GM19043 (cell line): ENCODE data around the gene GEMIN2.
"Not testable (repeated sequence)": the region's sequence is repeated elsewhere in the genome, so short reads cannot be mapped to it uniquely, and the experiment has no call there.

Source experiments
- ATAC-seq: cut with Tn5 transposase; IDR thresholded peaks from one replicate; pipeline ENCODE4 v1.9.1; 2021; ENCODE audit warnings: low read depth; ENCODE audit not compliant: unreplicated experiment

The GEMIN2 gene

DNA sequence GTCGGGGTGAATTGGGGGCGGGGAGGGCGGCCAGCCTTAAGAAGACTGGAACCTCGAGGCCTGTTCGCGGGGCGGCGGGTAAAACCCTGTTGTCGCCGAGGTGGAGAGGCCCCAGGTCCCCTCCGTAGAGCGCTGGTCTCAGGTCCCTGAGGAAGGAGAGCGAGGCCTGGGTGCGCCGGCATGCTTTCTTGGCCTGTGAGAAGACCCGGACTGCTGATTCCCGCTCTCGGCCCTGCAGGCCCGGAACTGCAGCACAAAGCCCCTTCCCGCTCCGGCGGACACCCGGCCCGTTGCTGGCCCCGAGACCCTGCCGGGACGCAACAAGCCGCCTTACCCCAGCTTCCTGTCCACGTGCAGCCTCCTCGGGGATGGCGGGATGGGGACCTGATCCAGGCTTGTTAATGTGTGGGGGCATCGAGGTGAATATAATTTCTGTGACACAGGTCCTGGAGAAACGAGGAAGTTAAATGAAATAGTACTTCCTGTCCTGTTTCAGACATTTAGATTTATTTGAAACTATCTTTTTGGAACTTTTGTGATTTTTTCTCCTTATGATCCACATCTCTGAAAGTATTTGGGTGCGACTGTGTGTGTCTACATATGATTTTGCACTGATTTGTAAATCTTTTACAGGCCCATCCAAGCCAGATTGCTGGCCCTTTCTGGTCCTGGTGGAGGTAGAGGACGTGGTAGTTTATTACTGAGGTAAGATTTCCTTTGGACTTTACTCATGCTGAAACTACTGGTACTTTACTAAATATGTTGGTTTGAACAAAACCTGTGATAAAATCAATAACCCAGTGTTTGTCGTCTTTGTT is 61.5 kb downstream of the GEMIN2 start:
- no peak for ATAC-seq

DNA sequence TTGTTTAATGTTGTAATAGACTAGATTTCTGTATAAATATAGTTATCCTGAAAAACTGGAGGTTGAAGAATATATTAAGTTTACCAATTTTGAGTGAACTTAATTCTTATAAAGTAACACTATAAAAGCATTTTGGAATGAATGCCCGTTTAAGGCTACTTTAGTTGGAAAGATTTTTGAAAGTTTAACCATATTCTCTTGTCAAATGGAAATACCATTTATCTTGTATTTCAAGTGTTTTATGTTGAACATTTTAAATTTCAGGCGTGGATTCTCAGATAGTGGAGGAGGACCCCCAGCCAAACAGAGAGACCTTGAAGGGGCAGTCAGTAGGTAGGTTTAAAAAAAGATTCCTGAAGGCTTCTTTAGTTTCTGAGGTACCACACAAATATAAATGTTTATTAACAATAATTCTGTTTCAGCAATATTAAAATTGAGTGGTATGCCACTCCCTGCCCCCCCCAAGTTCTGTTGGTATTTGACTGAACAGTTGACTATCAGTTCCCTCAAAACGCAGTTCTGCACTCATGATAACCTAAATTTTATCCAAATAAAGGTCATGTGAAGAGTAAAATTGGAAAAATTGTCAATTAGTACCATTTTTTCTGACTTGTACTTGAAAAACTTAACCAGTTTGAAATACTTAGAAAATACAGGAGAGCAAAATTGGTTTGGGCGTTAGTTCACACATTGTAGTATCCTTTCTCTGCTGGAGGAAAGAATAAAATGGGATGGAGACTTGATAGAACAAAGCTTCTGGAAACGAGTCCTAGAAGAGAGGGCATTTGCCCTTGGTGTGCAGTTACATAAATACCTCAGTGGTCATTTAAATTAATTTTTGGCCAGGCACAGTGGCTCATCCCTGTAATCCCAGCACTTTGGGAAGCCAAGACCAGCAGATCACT is 62.4 kb downstream of the GEMIN2 start:
- no peak for ATAC-seq

DNA sequence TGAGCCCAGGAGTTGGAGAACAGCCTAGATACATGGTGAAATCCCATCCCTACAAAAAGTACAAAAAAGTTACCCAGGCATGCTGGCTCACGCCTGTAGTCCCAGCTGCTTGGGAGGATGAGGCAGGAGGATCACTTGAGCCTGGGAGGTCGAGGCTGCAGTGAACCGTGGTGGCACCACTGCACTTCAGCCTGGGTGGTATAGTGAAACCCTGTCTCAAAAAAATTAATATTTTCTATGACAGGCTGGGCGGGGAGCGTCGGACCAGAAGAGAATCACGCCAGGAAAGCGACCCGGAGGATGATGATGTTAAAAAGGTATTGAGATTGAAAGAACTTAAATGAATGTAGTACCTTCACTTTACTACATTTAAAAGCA is 63.0 kb downstream of the GEMIN2 start:
- ATAC-seq: no peak

DNA sequence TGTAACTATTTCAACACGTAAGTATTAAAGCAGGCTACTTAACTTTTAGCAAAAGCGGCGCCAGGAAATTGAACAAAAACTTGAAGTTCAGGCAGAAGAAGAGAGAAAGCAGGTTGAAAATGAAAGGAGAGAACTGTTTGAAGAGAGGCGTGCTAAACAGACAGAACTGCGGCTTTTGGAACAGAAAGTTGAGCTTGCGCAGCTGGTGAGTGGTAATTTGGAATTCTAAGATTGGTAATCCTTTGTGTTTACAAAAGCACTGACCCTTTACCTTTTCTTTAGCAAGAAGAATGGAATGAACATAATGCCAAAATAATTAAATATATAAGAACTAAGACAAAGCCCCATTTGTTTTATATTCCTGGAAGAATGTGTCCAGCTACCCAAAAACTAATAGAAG is 64.9 kb downstream of the GEMIN2 start:
- no peak for ATAC-seq

DNA sequence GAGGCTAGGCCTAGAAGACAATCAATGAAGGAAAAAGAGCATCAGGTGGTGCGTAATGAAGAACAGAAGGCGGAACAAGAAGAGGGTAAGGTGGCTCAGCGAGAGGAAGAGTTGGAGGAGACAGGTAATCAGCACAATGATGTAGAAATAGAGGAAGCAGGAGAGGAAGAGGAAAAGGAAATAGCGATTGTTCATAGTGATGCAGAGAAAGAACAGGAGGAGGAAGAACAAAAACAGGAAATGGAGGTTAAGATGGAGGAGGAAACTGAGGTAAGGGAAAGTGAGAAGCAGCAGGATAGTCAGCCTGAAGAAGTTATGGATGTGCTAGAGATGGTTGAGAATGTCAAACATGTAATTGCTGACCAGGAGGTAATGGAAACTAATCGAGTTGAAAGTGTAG is 66.4 kb downstream of the GEMIN2 start:
- no peak for ATAC-seq

DNA sequence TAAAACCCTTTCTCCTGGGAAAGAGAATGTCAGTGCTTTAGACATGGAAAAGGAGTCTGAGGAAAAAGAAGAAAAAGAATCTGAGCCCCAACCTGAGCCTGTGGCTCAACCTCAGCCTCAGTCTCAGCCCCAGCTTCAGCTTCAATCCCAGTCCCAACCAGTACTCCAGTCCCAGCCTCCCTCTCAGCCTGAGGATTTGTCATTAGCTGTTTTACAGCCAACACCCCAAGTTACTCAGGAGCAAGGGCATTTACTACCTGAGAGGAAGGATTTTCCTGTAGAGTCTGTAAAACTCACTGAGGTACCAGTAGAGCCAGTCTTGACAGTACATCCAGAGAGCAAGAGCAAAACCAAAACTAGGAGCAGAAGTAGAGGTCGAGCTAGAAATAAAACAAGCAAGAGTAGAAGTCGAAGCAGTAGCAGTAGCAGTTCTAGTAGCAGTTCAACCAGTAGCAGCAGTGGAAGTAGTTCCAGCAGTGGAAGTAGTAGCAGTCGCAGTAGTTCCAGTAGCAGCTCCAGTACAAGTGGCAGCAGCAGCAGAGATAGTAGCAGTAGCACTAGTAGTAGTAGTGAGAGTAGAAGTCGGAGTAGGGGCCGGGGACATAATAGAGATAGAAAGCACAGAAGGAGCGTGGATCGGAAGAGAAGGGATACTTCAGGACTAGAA is 67.0 kb downstream of the GEMIN2 start:
- ATAC-seq: no peak

DNA sequence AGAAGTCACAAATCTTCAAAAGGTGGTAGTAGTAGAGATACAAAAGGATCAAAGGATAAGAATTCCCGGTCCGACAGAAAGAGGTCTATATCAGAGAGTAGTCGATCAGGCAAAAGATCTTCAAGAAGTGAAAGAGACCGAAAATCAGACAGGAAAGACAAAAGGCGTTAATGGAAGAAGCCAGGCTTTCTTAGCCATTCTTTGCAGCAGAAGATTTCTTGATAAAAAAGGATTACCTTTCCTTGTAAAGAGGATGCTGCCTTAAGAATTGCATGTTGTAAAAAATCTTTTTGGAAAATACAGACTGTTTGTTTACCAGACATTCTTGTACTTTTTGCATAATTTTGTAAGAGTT is 67.5 kb downstream of the GEMIN2 start:
- ATAC-seq: no peak

DNA sequence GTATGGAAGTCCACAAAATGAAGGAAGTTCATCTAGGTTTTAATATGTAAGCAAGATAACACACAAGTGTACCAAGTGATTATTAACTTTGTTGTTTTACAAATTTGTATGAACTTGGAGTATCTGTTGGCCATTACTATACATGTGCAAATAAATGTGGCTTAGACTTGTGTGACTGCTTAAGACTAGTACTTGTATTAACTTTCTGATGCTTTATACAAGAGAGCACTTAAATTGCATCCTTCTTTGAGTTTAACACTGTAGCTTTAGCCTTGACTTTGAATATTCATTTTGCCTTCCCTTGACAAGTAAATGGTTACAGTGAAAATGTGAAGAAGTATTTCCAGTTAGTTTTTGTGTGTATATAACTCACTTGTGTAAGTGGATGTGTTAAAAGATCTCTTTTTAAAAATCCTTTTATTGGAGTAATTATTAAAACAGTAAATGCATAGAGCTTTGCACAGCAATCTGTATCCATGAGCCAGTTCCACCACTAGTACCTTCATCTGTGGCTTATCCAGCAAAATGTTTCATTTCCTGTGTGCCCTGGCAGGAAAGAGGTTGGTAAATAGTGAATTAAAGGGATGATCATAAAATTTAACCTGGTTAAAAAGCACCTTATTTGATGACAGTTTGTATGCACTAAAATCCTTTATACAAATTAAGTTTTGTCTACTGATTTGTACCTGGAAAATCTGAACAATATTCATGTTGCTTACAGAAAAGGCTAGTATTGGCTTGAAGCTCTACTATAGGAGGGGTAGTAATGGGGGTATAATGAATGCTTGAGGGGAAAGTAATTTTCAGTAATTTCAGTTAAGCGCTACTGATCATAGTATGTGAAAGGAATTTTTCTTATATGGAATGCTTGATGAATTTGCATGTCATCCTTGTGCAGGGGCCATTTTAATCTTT is 68.9 kb downstream of the GEMIN2 start:
- ATAC-seq: no peak

DNA sequence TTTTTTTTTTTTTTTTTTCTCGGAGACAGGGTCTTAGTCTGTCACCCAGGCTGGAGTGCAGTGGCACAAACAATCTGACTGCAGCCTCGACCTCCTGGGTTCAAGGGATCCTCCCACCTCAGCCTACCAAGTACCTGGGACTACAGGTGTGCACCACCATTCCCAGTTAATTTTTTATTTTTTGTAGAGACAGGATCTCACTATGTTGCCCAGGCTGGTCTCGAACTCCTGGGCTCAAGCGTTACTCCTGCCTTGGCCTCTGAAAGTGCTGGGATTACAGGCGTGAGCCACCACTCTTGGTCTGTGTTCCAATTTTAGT is 69.5 kb downstream of the GEMIN2 start:
- not testable (repeated sequence) for ATAC-seq

DNA sequence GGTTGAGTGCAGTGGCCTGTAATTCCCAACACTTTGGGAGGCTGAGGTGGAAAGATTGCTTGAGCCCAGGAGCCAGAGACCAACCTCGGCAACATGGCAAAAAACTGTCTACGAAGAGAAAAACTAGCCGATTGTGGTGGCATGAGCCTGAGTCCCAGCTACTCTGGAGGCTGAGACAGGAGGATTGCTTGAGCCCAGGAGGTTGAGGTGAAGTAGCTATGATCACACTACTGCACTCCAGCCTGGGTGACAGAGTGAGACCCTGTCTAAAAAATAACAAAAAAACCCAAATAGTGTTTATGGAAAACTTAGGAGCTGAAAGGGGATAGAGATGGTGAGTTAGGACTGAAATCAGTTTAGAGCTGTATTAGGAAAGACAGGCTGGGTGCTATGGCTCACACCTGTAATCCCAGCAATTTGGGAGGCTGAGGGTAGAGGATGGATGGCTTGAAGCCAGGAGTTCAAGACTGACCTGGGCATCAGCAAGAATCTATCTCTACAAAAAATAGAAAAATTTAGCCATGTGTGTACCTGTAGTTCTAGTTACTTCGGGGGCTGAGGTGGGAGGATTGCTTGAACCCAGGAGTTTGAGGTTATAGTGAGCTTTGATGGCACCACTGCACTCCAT is 70.6 kb downstream of the GEMIN2 start:
- ATAC-seq: no peak

DNA sequence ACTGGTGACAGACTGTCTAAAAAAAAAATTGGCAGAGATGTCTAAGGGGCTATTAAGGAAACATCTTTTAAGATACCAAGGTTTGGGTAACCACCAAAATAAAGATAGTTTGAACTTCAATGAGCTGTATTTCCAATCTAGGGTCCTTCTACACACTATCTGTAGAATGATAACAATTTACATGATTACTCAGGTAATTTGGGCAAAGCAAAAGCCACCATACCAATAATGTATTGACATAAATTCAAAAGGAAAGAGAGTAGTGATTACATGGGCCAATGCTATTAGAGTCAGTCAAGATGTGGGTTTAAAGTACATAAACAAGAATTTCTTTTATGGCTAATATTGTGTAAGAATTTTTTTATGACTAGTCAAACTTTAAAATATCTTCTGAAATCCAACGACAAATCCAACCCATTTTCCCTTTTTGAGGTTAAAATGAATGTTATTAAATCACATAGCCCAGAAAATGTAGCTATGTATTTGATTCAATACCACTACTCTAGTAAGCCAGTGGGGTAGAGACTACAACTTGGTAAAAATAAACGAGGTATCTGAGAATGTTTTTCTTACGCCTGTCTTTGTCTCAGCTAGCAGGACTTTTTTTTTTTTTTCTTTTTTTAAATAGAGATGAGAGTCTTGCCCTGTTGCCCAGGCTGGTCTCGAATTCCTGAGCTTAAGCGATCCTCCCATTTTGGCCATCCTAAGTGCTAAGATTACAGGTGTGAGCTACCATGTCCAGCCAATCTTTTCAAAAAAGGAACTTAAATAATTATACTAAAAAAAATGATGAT is 71.3 kb downstream of the GEMIN2 start:
- no peak for ATAC-seq
